B cell (primary cell): ENCODE measurements around the gene ATP9A. TPM values are rescaled to one million over a fixed set of nuclear protein-coding genes. Genes with fewer than 3 reads are reported as not detected.

Source experiments
- ATAC-seq: fragments of 200-7000 bp; cut with Tn5 transposase; one replicate; pipeline ENCODE4 v1.10.0; 2021; ENCODE audit warnings: low read depth, mild to moderate bottlenecking, moderate number of reproducible peaks, moderate library complexity
- CTCF ChIA-PET: fragments of 350-600 bp; sonication (Branson Sonifier 250); formaldehyde crosslinking; loops from one replicate; lab custom pipeline; 2021; ENCODE audit warnings: antibody characterized with exemption, inconsistent platforms; lab: Charles Lee
- POLR2A ChIA-PET: fragments of 350-600 bp; sonication (Branson Sonifier 250); formaldehyde crosslinking; loops from one replicate; lab custom pipeline; 2021; ENCODE audit warnings: antibody characterized with exemption; lab: Charles Lee
- DNase-seq: peaks from one replicate; pipeline ENCODE4 v3.0.0; 2013
- H2AFZ ChIP-seq: 2 replicates; pipeline ENCODE4 v1.6.1; 2012; ENCODE audit warnings: mild to moderate bottlenecking, low read depth, low read length; ENCODE audit not compliant: insufficient read depth, poor library complexity, severe bottlenecking
- H3K27ac ChIP-seq, 2 donors: 1 replicate in 1 of 2; 2 replicates in 1 of 2; pipeline ENCODE4 v1.5.1; 2012 to 2013; ENCODE audit warnings: low read length in 2 of 2, mild to moderate bottlenecking in 2 of 2, moderate library complexity in 1 of 2
- H3K27me3 ChIP-seq, 4 experiments: fragments of 200-600 bp in 1 of 4; sonication (generic) in 1 of 4; replicated peaks in 1 of 4; 1 replicate in 2 of 4; 2 replicates in 2 of 4; pipeline versions ENCODE4 v1.6.1 to v1.7.0; 2013 to 2016; ENCODE audit warnings: low read length in 3 of 4, mild to moderate bottlenecking in 2 of 4, mixed read lengths in 1 of 4, moderate library complexity in 1 of 4; ENCODE audit not compliant: insufficient read depth in 4 of 4, control insufficient read depth in 3 of 4; ENCODE audit errors: control extremely low read depth in 1 of 4
- H3K36me3 ChIP-seq, 2 experiments: replicated peaks in 1 of 2; 1 replicate in 1 of 2; 2 replicates in 1 of 2; pipeline versions ENCODE4 v1.6.1 to v1.7.1; 2013; ENCODE audit warnings: low read length in 1 of 2; ENCODE audit not compliant: insufficient read depth in 2 of 2, control insufficient read depth in 1 of 2; ENCODE audit errors: control extremely low read depth in 1 of 2, extremely low read depth in 1 of 2
- H3K4me1 ChIP-seq, 2 donors: fragments of 200-600 bp in 1 of 2; sonication (generic) in 1 of 2; 1 replicate in 1 of 2; 2 replicates in 1 of 2; pipeline versions ENCODE4 v1.5.1 to v1.6.1; 2013 to 2017; ENCODE audit warnings: low read length in 2 of 2; ENCODE audit not compliant: control insufficient read depth in 2 of 2, insufficient read depth in 2 of 2
- H3K4me2 ChIP-seq: replicated peaks from 2 replicates; pipeline ENCODE3; 2012; ENCODE audit warnings: mild to moderate bottlenecking, low read depth, low read length; ENCODE audit not compliant: poor library complexity, severe bottlenecking
- H3K4me3 ChIP-seq, 5 experiments: fragments of 200-600 bp in 1 of 5; sonication (generic) in 1 of 5; 1 replicate in 3 of 5; 2 replicates in 2 of 5; pipeline versions ENCODE4 v1.5.1 to v1.7.0; 2011 to 2016; ENCODE audit warnings: low read length in 4 of 5, mild to moderate bottlenecking in 4 of 5, low read depth in 2 of 5, control low read depth in 1 of 5, moderate library complexity in 1 of 5; ENCODE audit not compliant: insufficient read depth in 1 of 5; ENCODE audit errors: control extremely low read depth in 1 of 5, extremely low read depth in 1 of 5
- H3K79me2 ChIP-seq: fragments of 200-600 bp; sonication (generic); one replicate; pipeline ENCODE4 v1.6.0; 2016; ENCODE audit warnings: low read length; ENCODE audit not compliant: control insufficient read depth, insufficient read depth
- H3K9ac ChIP-seq: fragments of 200-600 bp; sonication (generic); 2 replicates; pipeline ENCODE4 v1.6.1; 2017; ENCODE audit warnings: mild to moderate bottlenecking, low read length, moderate library complexity
- H3K9me3 ChIP-seq, 3 donors: one replicate each; pipeline versions ENCODE4 v1.6.1 to v1.7.1; 2013; ENCODE audit warnings: low read length in 2 of 3; ENCODE audit not compliant: control insufficient read depth in 2 of 3, insufficient read depth in 1 of 3; ENCODE audit errors: control extremely low read depth in 1 of 3
- H4K20me1 ChIP-seq: 2 replicates; pipeline ENCODE4 v1.6.0; 2012; ENCODE audit warnings: mild to moderate bottlenecking, low read length; ENCODE audit not compliant: insufficient read depth, control insufficient read depth, poor library complexity, severe bottlenecking
- H3K27ac Mint-ChIP-seq: one replicate; pipeline ENCODE4 v1.8.0; 2021; ENCODE audit warnings: mixed read lengths
- H3K27me3 Mint-ChIP-seq: one replicate; pipeline ENCODE4 v1.8.0; 2021; ENCODE audit warnings: mixed read lengths
- H3K4me1 Mint-ChIP-seq: one replicate; pipeline ENCODE4 v1.8.0; 2021; ENCODE audit warnings: mixed read lengths
- H3K4me3 Mint-ChIP-seq: one replicate; pipeline ENCODE4 v1.8.0; 2021; ENCODE audit warnings: mixed read lengths
- H3K9me3 Mint-ChIP-seq: one replicate; pipeline ENCODE4 v1.8.0; 2022; ENCODE audit warnings: mixed read lengths; ENCODE audit not compliant: insufficient read depth
- CTCF ChIP-seq: fragments of 200-600 bp; IDR thresholded peaks from one replicate; pipeline ENCODE4 v1.8.0; 2022; ENCODE audit warnings: antibody characterized with exemption, mild to moderate bottlenecking
- EZH2 ChIP-seq: IDR thresholded peaks from 2 replicates; pipeline ENCODE4 v1.6.1; 2012; ENCODE audit warnings: borderline replicate concordance, low read depth, mild to moderate bottlenecking, moderate library complexity, low read length; ENCODE audit not compliant: insufficient read depth, poor library complexity, severe bottlenecking
- WGBS: methylation state at CpG from one replicate; pipeline ENCODE4 v1.1.5; 2013; ENCODE audit warnings: missing lambda C conversion rate; ENCODE audit not compliant: insufficient coverage; 5-methylcytosine and 5-hydroxymethylcytosine counted together
- intact Hi-C: fragments of 100-400 bp; cut with micrococcal nuclease; formaldehyde crosslinking; loops from one replicate; pipeline ENCODE4 v1.10.0; 2022
- polyA plus RNA-seq: library from polyadenylated mRNA; depleted of rRNA; stranded (reverse); fragments of >200 nt; gene quantifications from 2 replicates; pipeline ENCODE4 v1.2.3, GENCODE V29; 2012
- total RNA-seq, 2 donors: library from RNA; stranded (reverse); fragments of 120-200 nt in 1 of 2; gene quantifications; 1 replicate in 1 of 2; 2 replicates in 1 of 2; pipeline versions ENCODE4 v1.2.3 to v1.2.4, GENCODE V29; 2013 to 2022

Gene ATP9A
- total and polyA plus RNA-seq, 2 donors (not counting 1 experiment from before 2014, with no cell fraction given) = 0.13 to 0.22 TPM

- ATAC-seq (no peak), DNase-seq (no peak)
- no peak overlapping the region for H3K4me3 ChIP-seq
- CTCF ChIA-PET = interaction anchor here (4.0 kb wide), 1 partner anchor 640 kb away, joined by 34 read pairs; no protein-coding TSS in a partner anchor
- H3K9ac ChIP-seq = no peak overlapping the region
- H3K79me2 ChIP-seq = no peaks in the 10 kb centered on the region
- POLR2A ChIA-PET = no interaction called here
- no peak overlapping the region for H3K27ac ChIP-seq
- H3K4me1 ChIP-seq = peaks cover 2 to 3% of the 10 kb centered on the region in 2 donors
- WGBS = 91% methylated on average over 10 of the region's 10 CpGs
- H3K27ac Mint-ChIP-seq = no peak overlapping the region
- H3K9me3 Mint-ChIP-seq = no peaks in the 10 kb centered on the region
- no peak overlapping the region for H3K4me3 Mint-ChIP-seq
- intact Hi-C loops = no loop called here
- peaks cover 40% of the 10 kb centered on the region for H3K27me3 Mint-ChIP-seq
- H4K20me1 ChIP-seq = no peaks in the 10 kb centered on the region
- H3K4me1 Mint-ChIP-seq = peaks cover 6% of the 10 kb centered on the region
- H2AFZ ChIP-seq = no peak overlapping the region
- no peaks in the 10 kb centered on the region for H3K9me3 ChIP-seq
- TF ChIP-seq EZH2 (no peak), CTCF (no peak)
- H3K36me3 ChIP-seq = no peaks in the 10 kb centered on the region
- no peak overlapping the region for H3K4me2 ChIP-seq
- peaks cover 0 to 21% (median 2%) of the 10 kb centered on the region in 4 experiments for H3K27me3 ChIP-seq
These were observed 140.6 kb downstream of the ATP9A start for GRCh38 chr20:51627586-51627985.

DNA sequence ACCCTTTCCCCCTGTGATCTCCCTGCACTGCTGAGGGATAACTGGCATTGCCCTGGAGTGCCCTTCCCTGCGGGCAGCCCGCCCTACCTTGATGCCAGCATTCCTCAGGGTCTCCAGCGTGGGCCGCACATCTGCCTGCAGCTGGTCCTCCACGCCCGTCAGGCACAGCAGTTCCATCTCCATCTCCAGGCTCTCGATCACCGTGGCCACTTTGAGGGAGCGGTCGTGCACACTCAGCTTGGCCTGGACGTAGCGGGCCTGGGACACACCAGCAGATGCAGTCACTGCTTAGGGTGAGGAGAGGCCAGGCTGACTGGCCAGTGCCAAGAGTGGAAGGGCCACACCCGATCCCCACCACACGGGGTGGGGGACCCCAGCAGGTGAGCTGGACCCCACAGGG is 143.1 kb downstream of the ATP9A start:
- H3K9ac ChIP-seq = no peak overlapping the region
- ChIA-PET CTCF (interaction anchor here (0.9 to 8.6 kb wide), 10 partner anchors 12 to 644 kb away, joined by 3 to 89 read pairs (median 3); no protein-coding TSS in a partner anchor), POLR2A (no interaction called here)
- H4K20me1 ChIP-seq = no peaks in the 10 kb centered on the region
- H3K9me3 Mint-ChIP-seq = no peaks in the 10 kb centered on the region
- H3K4me1 Mint-ChIP-seq = no peaks in the 10 kb centered on the region
- TF ChIP-seq CTCF = no peak
- TF ChIP-seq EZH2 = no peak
- no peaks in the 10 kb centered on the region for H3K36me3 ChIP-seq
- no peaks in the 10 kb centered on the region for H3K79me2 ChIP-seq
- peaks cover 18% of the 10 kb centered on the region for H3K27me3 Mint-ChIP-seq
- no peak overlapping the region for H3K4me3 Mint-ChIP-seq
- H2AFZ ChIP-seq = no peak overlapping the region
- no peak overlapping the region for H3K27ac Mint-ChIP-seq
- no peak overlapping the region for H3K4me2 ChIP-seq
- H3K9me3 ChIP-seq = no peaks in the 10 kb centered on the region
- H3K4me1 ChIP-seq = peaks cover 0 to 2% of the 10 kb centered on the region in 2 donors
- ATAC-seq = no peak
- intact Hi-C loops = no loop called here
- no peak for DNase-seq
- peaks cover 0 to 12% (median 2%) of the 10 kb centered on the region in 4 experiments for H3K27me3 ChIP-seq
- H3K27ac ChIP-seq = no peak overlapping the region
- 92% methylated on average over 14 of the region's 14 CpGs for WGBS
- H3K4me3 ChIP-seq = no peak overlapping the region
